RWPE1 (cell line): ENCODE data around the gene EXOSC10.

ENCODE experiments used
- CTCF ChIA-PET: fragments of 350-600 bp; sonication (Branson Sonifier 250); formaldehyde crosslinking; extraction: SDS; loops from one replicate; lab custom pipeline; 2021; lab: Yijun Ruan, JAX
- POLR2A ChIA-PET: fragments of 400-600 bp; formaldehyde crosslinking; extraction: SDS; loops from one replicate; lab custom pipeline; 2020; ENCODE audit warnings: antibody characterized with exemption; ENCODE audit not compliant: low non-redundant PET; lab: Yijun Ruan, JAX
- DNase-seq: peaks from one replicate; pipeline ENCODE4 v3.0.0; 2012; ENCODE audit warnings: low spot score
- H3K27ac ChIP-seq: fragments of 450-650 bp; 2 replicates; pipeline ENCODE4 v1.5.1; 2017
- CTCF ChIP-seq: fragments of 450-650 bp; conservative IDR thresholded peaks from 2 replicates; pipeline ENCODE4 v1.5.1; 2017; ENCODE audit warnings: low read depth, mild to moderate bottlenecking

EXOSC10 gene

GRCh38 chr1:11031624-11032262 lies 67.9 kb downstream of the EXOSC10 start:
- TF ChIP-seq CTCF: no peak
- ChIA-PET POLR2A (no interaction called here), CTCF (interaction anchor here (0.5 to 0.6 kb wide), 2 partner anchors 21 to 448 kb away, joined by 3 read pairs; no protein-coding TSS in a partner anchor)
- DNase-seq: no peak
- H3K27ac ChIP-seq: no peak overlapping the region

- ChIA-PET CTCF (no interaction called here), POLR2A (no interaction called here)
- H3K27ac ChIP-seq: no peak overlapping the region
- DNase-seq: no peak
- TF ChIP-seq CTCF: no peak
Measured at GRCh38 chr1:11030865-11031264, 68.8 kb downstream of the EXOSC10 start.

- ChIA-PET POLR2A (no interaction called here), CTCF (interaction anchor here (1.6 kb wide), 1 partner anchor 9 kb away, joined by 6 read pairs; no protein-coding TSS in a partner anchor)
- TF ChIP-seq CTCF: no peak
- no peak for DNase-seq
- no peak overlapping the region for H3K27ac ChIP-seq
Measured at GRCh38 chr1:11028018-11028417, 71.7 kb downstream of the EXOSC10 start.

- no peak for DNase-seq
- POLR2A ChIA-PET: no interaction called here
- no peak overlapping the region for H3K27ac ChIP-seq
- CTCF ChIA-PET: interaction anchor here (1.6 kb wide), 1 partner anchor 10 kb away, joined by 6 read pairs; no protein-coding TSS in a partner anchor
- TF ChIP-seq CTCF: no peak
Measured at GRCh38 chr1:11027316-11027715, 72.4 kb downstream of the EXOSC10 start.

- no peak for TF ChIP-seq CTCF
- POLR2A ChIA-PET: no interaction called here
- CTCF ChIA-PET: interaction anchor here (1.6 kb wide), 1 partner anchor 11 kb away, joined by 6 read pairs; no protein-coding TSS in a partner anchor
- H3K27ac ChIP-seq: no peak overlapping the region
- DNase-seq: no peak
Measured at GRCh38 chr1:11026903-11027302, 72.8 kb downstream of the EXOSC10 start.

GRCh38 chr1:11026052-11026451 lies 73.6 kb downstream of the EXOSC10 start:
- DNase-seq: peak; percentile 23
- TF ChIP-seq CTCF: no peak
- ChIA-PET POLR2A (no interaction called here), CTCF (no interaction called here)
- no peak overlapping the region for H3K27ac ChIP-seq
